PC-3 (cell line): Measurements from ENCODE around the gene LRFN3. TPM values are rescaled to one million over a fixed set of nuclear protein-coding genes. Genes with fewer than 3 reads are reported as not detected.

ENCODE experiments used
- ATAC-seq: fragments of 200-7000 bp; cut with Tn5 transposase; 2 replicates; pipeline ENCODE4 v1.9.1; 2020; ENCODE audit warnings: mild to moderate bottlenecking, moderate library complexity
- BruUV-seq: library from RNA; stranded (reverse); fragments of 400-500 nt; replicated peaks from 2 replicates; lab custom pipeline; 2021; lab: Mats Ljungman, UMichigan
- CTCF ChIA-PET: fragments of 300-600 bp; sonication (Branson Sonifier 250); formaldehyde crosslinking; loops from one replicate; lab custom pipeline; 2022; ENCODE audit warnings: antibody characterized with exemption; lab: Charles Lee
- POLR2A ChIA-PET: fragments of 300-600 bp; sonication (Branson Sonifier 250); formaldehyde crosslinking; loops from one replicate; lab custom pipeline; 2022; ENCODE audit warnings: antibody characterized with exemption; ENCODE audit not compliant: unreplicated experiment; lab: Charles Lee
- DNase-seq: peaks from one replicate; pipeline ENCODE4 v3.0.0-alpha.2; 2015
- H2AFZ ChIP-seq: fragments of 300-600 bp; sonication (generic); 2 replicates; pipeline ENCODE4 v1.6.0; 2016; ENCODE audit warnings: antibody characterized with exemption, low read length
- H3F3A ChIP-seq: fragments of 300-600 bp; sonication (generic); one replicate; pipeline ENCODE4 v1.6.0; 2017; ENCODE audit warnings: antibody characterized with exemption, low read length, control low read depth, mild to moderate bottlenecking; ENCODE audit not compliant: unreplicated experiment
- H3K27ac ChIP-seq: fragments of 300-600 bp; sonication (generic); 2 replicates; pipeline ENCODE4 v1.5.1; 2016; ENCODE audit warnings: mild to moderate bottlenecking, low read length
- H3K27me3 ChIP-seq: fragments of 300-600 bp; sonication (generic); 2 replicates; pipeline ENCODE4 v1.6.1; 2016; ENCODE audit warnings: low read length, mixed read lengths
- H3K36me3 ChIP-seq: fragments of 300-600 bp; sonication (generic); 2 replicates; pipeline ENCODE4 v1.6.1; 2016; ENCODE audit warnings: low read depth, mixed run types, low read length, mixed read lengths
- H3K4me1 ChIP-seq: fragments of 300-600 bp; sonication (generic); 2 replicates; pipeline ENCODE4 v1.5.1; 2016; ENCODE audit warnings: low read length; ENCODE audit not compliant: insufficient read depth
- H3K4me2 ChIP-seq: fragments of 300-600 bp; sonication (generic); 2 replicates; pipeline ENCODE4 v1.6.0; 2016; ENCODE audit warnings: low read length
- H3K4me3 ChIP-seq: fragments of 300-600 bp; sonication (generic); 2 replicates; pipeline ENCODE4 v1.5.1; 2016; ENCODE audit warnings: mild to moderate bottlenecking, low read length, mixed read lengths
- H3K79me2 ChIP-seq: fragments of 300-600 bp; sonication (generic); 2 replicates; pipeline ENCODE4 v1.6.1; 2017; ENCODE audit warnings: low read length, mixed read lengths
- H3K9ac ChIP-seq: fragments of 300-600 bp; sonication (generic); 2 replicates; pipeline ENCODE4 v1.6.0; 2016; ENCODE audit warnings: mild to moderate bottlenecking, low read length
- H3K9me2 ChIP-seq: fragments of 300-600 bp; sonication (generic); replicated peaks from 2 replicates; pipeline ENCODE4 v1.6.1; 2016; ENCODE audit warnings: mixed run types, low read length, mixed read lengths
- H3K9me3 ChIP-seq: fragments of 300-600 bp; sonication (generic); 2 replicates; pipeline ENCODE4 v1.6.1; 2016; ENCODE audit warnings: low read length, mixed read lengths
- H4K20me1 ChIP-seq: fragments of 300-600 bp; sonication (generic); 2 replicates; pipeline ENCODE4 v1.6.1; 2016; ENCODE audit warnings: low read length, mixed read lengths
- CTCF ChIP-seq: fragments of 300-600 bp; sonication (generic); conservative IDR thresholded peaks from 2 replicates; pipeline ENCODE4 v1.5.1; 2017; ENCODE audit warnings: antibody characterized with exemption, low read depth, mild to moderate bottlenecking, low read length
- EZH2 ChIP-seq: fragments of 300-600 bp; sonication (generic); IDR thresholded peaks from one replicate; pipeline ENCODE4 v1.6.1; 2017; ENCODE audit warnings: antibody characterized with exemption, mild to moderate bottlenecking, low read length; ENCODE audit not compliant: unreplicated experiment
- EZH2phosphoT487 ChIP-seq: fragments of 300-600 bp; sonication (generic); IDR thresholded peaks from 2 replicates; pipeline ENCODE4 v1.6.1; 2018; ENCODE audit warnings: mild to moderate bottlenecking, antibody characterized with exemption, low read length, borderline replicate concordance
- intact Hi-C: fragments of 100-400 bp; cut with micrococcal nuclease; formaldehyde crosslinking; loops from 2 replicates; pipeline ENCODE4 v1.9.0; 2023
- total RNA-seq: library from RNA; depleted of rRNA; stranded (reverse); fragments of >200 nt; gene quantifications from 2 replicates; pipeline ENCODE4 v1.2.3, GENCODE V29; 2014

Gene LRFN3
- total RNA-seq, 1 experiment from 2014 or later: 4.1 TPM

- H3K79me2 ChIP-seq: no peaks in the 10 kb centered on the region
- intact Hi-C loops: no loop called here
- no peak for TF ChIP-seq CTCF
- no peak for TF ChIP-seq EZH2
- no peak for TF ChIP-seq EZH2phosphoT487
- no peak overlapping the region for H3K27ac ChIP-seq
- CTCF ChIA-PET: no interaction called here
- BruUV-seq: no TSS peak
- no peaks in the 10 kb centered on the region for H3F3A ChIP-seq
- no peak for ATAC-seq
- H3K36me3 ChIP-seq: no peaks in the 10 kb centered on the region
- no peak overlapping the region for H3K4me3 ChIP-seq
- H3K27me3 ChIP-seq: no peaks in the 10 kb centered on the region
- H3K9me3 ChIP-seq: no peaks in the 10 kb centered on the region
- POLR2A ChIA-PET: no interaction called here
- no peak overlapping the region for H2AFZ ChIP-seq
- no peaks in the 10 kb centered on the region for H3K4me1 ChIP-seq
- H4K20me1 ChIP-seq: no peaks in the 10 kb centered on the region
- no peak for DNase-seq
- no peak overlapping the region for H3K4me2 ChIP-seq
- no peak overlapping the region for H3K9ac ChIP-seq
- no peaks in the 10 kb centered on the region for H3K9me2 ChIP-seq
Measured at GRCh38 chr19:35915443-35915842, 20.7 kb upstream of the LRFN3 start.

GRCh38 chr19:35919306-35919705 lies 16.9 kb upstream of the LRFN3 start:
- Histone ChIP-seq H4K20me1 (no peaks in the 10 kb centered on the region), H3F3A (no peaks in the 10 kb centered on the region), H3K9me3 (no peaks in the 10 kb centered on the region), H3K4me3 (no peak overlapping the region), H3K27ac (no peak overlapping the region), H3K4me1 (no peaks in the 10 kb centered on the region), H3K9me2 (no peaks in the 10 kb centered on the region), H3K27me3 (no peaks in the 10 kb centered on the region), H3K9ac (no peak overlapping the region), H2AFZ (no peak overlapping the region), H3K4me2 (no peak overlapping the region), H3K79me2 (no peaks in the 10 kb centered on the region), H3K36me3 (no peaks in the 10 kb centered on the region)
- TF ChIP-seq EZH2phosphoT487 (no peak), EZH2 (no peak), CTCF (no peak)
- no peak for ATAC-seq
- intact Hi-C loops: no loop called here
- no peak for DNase-seq
- ChIA-PET POLR2A (no interaction called here), CTCF (no interaction called here)
- BruUV-seq: no TSS peak

- intact Hi-C loops: no loop called here
- CTCF ChIA-PET: no interaction called here
- no peak overlapping the region for H3K27ac ChIP-seq
- no peaks in the 10 kb centered on the region for H3K9me2 ChIP-seq
- POLR2A ChIA-PET: no interaction called here
- no peak overlapping the region for H3K4me3 ChIP-seq
- no peaks in the 10 kb centered on the region for H3K36me3 ChIP-seq
- no peaks in the 10 kb centered on the region for H3K27me3 ChIP-seq
- no peak overlapping the region for H2AFZ ChIP-seq
- no peaks in the 10 kb centered on the region for H3F3A ChIP-seq
- H3K4me2 ChIP-seq: no peak overlapping the region
- H3K4me1 ChIP-seq: no peaks in the 10 kb centered on the region
- H4K20me1 ChIP-seq: no peaks in the 10 kb centered on the region
- H3K9me3 ChIP-seq: no peaks in the 10 kb centered on the region
- ATAC-seq (no peak), DNase-seq (no peak)
- no TSS peak for BruUV-seq
- TF ChIP-seq EZH2 (no peak), CTCF (no peak), EZH2phosphoT487 (no peak)
- H3K79me2 ChIP-seq: no peaks in the 10 kb centered on the region
- H3K9ac ChIP-seq: no peak overlapping the region
Measured at GRCh38 chr19:35921012-35921411, 15.2 kb upstream of the LRFN3 start.
